Amniotic epithelial cell (primary cell): ENCODE measurements around the gene RBFA.
A peak's percentile ranks its signal among the peaks of the same experiment; 100 is the strongest.
"Not testable (repeated sequence)": the region's sequence is repeated elsewhere in the genome, so short reads cannot be mapped to it uniquely, and the experiment has no call there.

Experiments used
- DNase-seq: peaks from one replicate; pipeline ENCODE4 v3.0.0-alpha.2; 2010; ENCODE audit warnings: low read depth

Gene RBFA, protein sequence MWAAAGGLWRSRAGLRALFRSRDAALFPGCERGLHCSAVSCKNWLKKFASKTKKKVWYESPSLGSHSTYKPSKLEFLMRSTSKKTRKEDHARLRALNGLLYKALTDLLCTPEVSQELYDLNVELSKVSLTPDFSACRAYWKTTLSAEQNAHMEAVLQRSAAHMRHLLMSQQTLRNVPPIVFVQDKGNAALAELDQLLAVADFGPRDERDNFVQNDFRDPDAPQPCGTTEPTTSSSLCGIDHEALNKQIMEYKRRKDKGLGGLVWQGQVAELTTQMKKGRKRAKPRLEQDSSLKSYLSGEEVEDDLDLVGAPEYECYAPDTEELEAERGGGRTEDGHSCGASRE

DNA sequence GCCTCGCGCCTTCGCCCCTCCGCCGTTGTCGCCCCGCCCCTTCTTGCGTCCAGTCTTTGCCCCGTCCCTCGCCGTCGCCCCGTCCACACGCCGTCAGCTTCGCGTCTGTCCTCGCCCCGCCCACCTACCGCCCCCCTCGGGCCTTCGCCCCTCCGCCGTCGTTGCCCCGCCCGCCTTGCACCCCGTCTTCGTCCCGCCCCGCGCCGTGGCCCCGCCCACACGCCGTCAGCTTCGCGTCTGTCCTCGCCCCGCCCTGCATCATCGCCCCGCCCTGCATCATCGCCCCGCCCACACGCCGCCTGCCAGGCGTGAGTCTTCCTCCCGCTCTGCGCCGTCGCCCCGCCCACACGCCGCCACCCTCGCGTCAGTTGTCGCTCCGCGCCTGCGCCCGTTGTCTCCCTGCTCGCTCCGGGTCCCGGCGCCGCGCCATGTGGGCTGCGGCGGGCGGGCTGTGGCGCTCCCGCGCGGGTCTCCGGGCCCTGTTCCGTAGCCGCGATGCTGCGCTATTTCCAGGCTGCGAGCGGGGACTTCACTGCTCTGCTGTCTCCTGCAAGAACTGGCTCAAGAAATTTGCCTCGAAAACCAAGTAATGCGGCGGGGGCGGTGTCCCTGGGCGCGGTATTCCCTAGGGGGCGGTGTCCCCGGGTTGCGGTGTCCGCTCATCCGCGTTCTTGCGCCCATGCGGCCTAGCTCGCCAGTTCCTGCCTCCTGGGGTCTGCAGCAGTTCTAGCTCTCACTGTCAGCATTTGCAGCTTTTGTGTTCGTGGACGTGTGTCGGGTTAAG is at the start of gene RBFA:
Gene RBFA (plus strand): TSS at position 367 of the 784 bp plus-strand sequence. CDS start 62 bp downstream, at position 429.
- no peak for DNase-seq

DNA sequence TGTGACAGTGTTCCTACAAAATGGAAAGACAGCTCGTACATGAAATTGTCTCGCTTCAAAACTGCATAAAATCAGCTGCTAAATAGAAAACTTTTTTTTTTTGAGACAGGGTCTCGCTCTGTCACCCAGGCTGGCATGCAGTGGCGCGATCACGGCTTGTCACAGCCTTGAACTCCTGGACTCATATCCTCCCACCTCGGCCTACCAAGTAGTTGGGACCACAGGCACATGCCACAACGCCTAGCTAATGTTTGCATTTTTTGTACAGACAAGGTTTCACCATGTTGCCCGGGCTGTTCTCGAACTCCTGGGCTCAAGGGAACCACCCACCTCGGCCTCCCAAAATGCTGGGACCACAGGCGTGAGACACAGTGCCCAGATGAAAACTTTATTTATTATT is 49.1 kb upstream of the RBFA start:
- no peak for DNase-seq

DNA sequence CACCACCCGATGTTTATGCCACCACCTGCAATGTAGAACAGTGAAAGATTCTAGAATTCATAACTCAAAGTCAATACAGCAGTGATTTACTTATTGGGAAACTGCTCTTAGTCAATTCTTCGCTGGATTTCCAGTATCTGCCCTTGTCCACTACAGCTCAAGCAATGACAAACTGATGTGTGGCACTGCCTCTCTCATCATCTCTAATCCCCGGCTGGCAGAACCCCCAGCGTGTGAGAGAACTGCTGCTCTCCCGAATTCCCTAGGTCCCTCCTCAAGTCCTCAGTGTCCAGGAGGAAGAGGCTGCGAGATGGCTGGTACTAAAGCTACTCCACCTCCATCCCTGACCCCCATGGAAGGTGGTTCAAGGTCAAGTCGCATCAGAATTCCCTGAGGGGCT is 47.5 kb upstream of the RBFA start:
- no peak for DNase-seq

DNA sequence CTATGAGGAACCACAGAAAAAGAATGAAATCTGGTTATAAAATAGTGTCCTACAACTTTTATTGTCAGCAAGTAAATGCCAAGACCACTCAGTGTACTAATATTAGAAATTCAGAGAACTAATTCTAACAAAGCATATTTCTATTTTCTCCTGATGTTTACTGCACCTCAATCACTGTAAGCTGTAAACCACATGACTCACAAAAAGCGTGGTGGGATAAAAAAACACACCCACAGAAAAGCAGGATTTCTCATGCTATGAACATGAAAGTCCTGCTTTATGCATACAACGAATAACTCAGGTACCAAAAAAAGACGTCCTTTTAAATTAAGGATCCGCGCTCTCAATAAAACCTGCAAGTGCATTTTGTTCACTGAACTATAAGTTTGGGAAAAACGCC is 46.7 kb upstream of the RBFA start:
- DNase-seq: peak; percentile 42

DNA sequence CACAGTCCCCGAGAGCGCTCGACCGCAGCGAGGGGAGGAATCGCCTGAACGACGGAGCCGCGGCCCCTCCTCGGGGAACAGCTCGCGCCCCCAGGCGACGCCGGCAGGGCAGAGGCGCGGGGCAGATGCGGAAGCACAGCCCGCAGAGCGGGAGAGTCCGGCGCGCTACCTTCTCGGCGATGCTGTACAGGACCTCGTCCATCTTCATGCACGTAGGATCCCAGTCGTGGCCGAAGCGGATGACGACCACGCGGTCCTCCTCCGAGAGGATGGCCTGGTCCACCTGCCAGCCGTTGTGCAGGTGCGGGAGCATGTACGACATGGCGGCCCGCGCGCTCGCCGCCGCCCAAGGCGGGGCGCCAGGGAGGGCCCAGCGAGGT is 46.2 kb upstream of the RBFA start:
- DNase-seq: no peak

DNA sequence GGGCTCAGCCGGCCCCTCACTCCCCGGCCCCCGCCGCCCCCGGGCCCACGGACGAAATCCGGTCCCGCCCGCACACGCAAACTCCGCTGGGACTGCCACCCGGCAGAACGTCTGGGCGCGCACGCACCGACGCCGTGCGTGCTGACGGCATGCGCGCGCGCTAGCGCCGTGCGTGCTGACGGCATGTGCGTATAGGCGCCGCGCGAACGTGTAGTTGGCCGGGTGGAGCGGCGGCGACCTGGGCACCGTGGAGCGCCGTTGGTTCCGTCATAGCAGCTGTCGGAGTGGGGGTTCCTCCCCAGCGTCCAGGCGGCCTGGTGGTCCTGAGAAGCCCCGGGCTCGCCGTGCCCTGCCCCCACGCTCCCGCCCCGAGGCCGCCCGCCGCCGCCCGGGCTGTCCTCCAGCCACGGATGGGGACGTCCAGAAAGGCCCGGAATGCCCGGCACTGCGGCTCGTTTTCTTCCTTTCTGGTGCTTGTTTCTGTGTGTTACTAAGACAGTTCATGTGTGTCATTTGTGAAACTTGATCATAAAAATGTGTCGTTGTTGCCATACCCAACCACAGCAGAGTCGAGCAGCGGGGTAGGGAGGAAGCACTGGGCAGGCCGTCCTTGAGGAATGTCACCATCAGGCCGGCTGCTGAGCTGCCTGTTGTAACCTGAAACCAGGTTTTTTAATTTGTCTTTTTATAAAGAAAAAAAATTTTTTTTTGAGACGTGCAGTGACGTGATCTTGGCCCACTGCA is 45.6 kb upstream of the RBFA start, which contains the start of gene TXNL4A:
Gene TXNL4A (minus strand): TSS at position 113 of the 744 bp plus-strand sequence. CDS start 171 bp downstream, outside the sequence.
- peak; percentile 83 for DNase-seq

DNA sequence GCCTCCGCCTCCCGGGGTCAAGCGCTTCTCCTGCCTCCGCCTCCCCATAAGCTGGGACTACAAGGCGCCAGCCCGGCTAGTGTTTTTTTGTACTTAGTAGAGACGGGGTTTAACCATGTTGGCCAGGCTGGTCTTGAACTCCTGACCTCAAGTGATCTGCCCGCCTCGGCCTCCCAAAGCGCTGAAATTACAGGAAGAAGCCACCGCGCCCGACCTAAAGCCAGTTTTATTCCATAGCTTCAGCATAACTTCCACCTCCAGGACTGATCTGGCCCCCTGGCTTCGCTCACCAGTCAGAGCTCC is 45.1 kb upstream of the RBFA start:
- DNase-seq: no peak

DNA sequence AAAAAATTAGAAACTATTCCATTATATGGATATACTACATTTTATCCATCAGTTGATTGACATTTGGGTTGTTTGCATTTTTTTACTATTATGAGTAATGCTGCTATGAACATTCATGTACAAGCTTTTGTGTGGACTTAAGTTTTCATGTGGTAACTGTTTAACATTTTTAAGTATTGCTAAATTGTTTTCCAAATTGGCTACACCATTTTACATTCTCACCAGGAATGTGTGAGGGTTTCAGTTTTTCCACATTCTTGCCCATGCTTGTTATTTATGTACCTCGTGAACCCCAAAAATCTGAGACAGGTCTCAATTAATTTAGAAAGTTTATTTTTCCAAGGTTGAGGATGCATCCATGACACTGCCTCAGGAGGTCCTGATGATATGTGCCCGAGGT is 42.7 kb upstream of the RBFA start:
- DNase-seq: no peak

DNA sequence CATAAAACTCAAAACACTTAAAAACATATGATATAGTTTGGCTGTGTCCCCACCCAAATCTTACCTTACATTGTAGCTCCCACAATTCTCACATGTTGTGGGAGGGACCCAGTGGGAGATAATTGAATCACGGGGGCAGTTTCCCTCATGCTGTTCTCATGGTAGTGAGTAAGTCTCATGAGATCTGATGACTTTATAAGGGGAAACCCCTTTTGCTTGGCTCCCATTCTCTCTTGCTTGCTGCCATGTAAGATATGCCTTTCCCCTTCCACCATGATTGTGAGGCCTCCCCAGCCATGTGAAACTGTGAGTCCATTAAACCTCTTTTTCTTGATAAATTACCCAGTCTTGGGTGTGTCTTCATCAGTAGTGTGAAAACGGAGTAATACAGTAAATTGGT is 34.5 kb upstream of the RBFA start:
- DNase-seq: not testable (repeated sequence)

DNA sequence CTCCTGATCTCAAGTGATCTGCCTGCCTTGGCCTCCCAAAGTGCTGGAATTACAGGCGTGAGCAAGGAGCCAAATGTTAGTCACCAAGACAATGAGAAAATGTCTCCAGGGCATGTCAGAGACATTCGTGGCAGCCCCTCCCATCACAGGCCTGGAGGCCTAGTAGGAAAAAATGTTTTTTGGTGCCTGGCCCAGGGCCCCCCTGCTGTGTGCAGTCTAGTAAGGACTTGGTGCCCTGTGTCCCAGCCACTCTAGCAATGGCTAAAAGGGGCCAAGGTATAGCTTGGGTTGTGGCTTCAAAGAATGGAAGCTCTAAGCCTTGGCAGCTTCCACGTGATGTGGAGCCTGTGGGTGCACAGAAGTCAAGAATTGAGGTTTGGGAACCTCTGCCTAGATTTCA is 33.4 kb upstream of the RBFA start:
- DNase-seq: no peak

DNA sequence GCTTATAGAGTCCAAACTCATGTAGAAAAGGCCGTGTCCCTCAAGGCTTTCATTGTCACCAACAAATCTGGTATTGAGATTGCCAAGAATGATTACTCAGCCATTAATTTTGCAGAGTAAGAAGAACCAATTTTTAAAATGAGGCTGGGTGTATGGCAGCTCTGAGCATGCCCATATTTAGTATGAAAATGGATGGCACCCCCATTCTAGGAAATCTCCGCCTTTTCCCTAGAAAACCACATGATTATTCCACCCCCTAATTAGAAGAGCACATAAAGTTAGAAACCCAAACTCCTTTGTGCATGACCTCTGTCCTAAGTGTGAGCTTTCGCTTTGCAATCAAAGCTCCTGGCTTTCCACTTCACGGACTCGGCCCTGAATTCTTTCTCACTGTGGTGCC is 31.8 kb upstream of the RBFA start:
- no peak for DNase-seq

DNA sequence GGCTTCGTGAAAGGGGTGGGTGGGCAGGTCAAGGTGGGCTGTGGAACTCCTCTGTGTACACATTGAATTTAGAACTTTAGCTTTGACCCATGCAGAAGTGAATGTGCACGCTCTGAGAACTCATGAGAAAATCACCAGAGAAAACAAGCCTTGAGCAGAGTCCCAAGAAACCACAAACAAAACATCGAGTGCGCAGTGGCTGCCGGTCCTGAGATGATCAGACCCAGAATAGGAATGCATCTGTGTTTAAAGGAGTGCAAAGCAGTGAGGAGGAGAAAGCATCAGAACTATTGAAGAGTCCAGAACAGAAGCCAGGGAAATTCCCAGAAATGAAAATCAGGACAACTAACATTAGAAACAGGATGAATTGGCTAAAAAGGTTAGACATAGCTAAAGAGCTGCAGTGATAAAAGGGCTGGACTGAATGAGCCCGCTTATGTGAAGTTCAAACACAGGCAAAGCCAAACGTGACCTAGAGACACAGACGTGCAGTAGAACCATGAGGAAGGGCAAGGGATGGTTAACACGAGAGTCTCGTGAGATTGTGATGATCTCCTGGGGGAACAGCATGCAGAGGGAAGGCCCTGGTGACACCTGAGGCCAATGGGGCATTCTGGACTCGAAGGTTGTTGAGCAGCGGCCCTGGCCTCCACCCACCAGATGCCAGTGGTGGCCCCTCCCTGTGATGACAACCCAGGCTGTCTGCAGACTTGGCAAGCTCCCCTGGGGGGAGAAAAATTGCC is 29.5 kb upstream of the RBFA start:
- no peak for DNase-seq

DNA sequence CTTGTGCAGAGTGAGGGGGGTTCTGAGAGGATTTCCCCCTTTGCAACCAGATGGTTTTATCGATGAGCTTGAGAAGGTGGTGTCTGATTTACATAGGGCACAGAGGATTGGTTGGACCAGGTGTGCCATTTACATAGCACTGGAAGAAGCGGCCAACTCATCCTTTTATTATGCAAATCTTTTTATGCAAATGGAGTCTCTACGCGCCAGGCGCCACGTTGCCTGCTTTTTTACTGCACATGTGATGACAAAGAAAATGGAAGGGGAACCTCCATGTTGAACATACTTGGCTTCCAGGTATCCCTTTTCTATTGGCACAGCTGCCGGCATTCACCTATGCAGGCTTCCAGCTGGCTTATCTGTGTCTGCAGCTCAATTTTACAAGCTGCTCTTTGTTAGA is 27.5 kb upstream of the RBFA start:
- no peak for DNase-seq

DNA sequence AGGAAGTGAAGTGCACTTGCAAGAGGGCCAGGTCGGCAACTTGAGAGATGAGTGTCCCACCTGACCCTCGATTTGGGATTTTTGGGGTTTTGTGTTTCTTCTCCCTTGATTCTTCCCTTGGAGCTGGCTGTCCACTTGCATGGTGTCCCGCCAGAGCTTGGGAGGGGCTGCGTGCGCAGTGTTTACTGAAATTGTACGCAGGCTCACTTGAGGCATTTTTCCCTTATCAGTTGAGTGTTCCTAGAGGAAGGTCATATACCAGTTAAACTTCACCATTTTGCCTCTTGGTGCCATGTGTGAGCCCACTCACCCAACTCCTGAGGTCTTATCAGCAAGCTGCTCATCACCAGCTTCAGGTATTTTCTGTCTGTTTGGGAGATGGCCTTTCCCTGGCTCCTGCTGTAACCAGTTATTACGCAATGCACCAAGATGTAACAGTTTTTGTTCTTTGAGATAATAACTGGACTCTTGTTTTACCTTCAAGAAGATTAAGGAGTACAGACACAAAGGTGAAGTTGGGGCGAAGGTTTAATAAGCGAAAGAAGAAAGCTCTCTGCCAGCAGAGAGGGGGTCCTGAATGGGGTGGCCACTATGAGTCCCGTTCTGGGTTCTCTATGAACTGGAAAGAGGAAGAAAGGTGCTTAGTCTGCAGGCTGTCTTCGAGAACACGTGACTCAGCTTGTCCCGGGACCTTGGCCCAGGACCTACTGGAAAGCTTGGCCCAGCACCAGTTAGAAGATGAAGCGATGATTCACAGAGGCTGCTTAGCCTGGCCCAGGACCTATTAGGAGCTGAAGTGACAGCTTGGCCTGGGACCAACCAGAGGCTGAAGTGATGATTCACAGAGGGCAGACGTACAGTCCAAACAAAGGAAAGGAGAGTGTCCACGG is 24.3 kb upstream of the RBFA start:
- DNase-seq: peak; percentile 94

DNA sequence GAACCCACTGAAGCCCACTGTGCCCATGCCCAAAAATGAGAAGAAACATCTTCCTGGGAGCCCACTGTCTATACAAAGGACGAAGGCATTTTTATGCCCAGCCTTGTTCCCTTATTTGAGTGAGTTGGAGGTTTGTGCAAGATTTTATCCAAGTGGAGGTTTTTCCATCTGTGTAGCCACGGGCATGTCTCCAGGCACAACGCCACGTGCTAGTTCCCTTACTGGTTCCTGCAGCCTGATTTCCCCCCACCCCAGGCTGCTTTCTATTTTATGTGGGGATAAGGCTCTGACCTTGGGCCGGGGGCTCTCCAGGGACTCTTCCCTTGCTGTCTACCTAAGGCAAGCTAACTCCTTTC is 23.7 kb upstream of the RBFA start:
- no peak for DNase-seq

DNA sequence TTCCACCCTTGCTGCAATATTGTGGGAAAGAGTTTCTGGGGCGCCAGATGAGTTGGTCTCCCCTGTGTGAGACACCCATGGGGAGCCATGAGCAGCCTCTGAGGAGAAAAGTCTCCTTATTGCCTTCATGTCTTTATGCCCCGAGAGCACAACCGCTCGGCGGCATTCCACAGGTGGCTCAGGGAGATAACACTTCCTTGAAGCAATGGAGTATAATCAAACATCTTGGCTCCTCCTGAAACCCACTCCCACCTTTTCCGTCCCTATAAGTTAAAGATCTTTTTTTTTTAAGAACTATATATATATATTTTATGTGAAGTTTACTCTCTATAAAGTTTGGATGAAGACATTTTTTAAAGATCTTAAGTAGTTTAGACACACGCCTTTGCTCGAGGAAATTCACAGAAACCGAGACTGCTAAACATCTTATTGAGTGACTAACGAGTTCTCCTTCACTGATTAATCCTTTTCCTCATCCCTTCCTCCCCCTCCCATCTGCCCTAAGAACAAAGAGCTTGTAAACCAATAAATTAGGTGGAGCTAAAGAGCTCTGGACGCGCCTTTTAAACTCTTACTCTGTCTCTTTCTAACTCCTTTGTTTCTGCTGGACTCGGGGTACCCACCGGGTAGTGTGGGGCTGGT is 22.6 kb upstream of the RBFA start:
- not testable (repeated sequence) for DNase-seq

DNA sequence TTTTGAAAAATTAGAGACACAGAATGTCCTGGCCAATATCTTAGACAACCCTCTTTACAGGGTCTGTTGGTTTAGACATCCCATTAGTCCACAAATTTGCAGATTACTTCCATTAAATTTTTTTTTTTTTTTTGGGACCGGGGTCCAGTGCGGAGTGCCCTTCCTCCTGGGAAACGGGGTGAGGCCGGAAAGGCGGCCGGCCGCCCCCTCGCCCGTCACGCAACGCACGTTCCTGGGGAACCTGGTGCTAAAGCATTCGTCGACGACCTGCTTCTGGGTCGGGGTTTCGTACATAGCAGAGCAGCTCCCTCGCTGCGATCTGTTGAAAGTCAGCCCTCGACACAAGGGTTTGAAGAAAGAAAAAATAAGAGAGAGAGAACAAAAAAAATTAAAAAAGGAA is 21.5 kb upstream of the RBFA start:
- DNase-seq: no peak

DNA sequence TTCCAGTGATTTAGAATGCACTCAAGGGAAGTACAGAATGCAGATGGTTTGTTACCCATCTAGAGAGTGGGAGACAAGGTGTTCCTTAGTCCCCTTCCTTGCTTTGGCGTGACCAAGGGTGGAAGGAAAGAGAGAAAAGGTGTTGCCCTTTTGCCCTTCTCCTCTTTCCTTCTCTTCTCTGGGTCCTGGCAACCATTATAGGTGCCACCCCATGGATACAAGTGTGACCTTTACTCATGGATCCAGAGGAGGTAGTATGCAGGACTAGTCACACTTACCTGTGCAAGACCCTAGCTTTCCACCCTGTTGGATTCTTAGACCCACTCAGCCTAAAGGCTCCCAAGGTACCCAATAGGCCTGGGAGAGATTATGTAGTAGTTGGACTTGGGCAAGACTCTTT is 11.6 kb upstream of the RBFA start:
- DNase-seq: peak; percentile 47

DNA sequence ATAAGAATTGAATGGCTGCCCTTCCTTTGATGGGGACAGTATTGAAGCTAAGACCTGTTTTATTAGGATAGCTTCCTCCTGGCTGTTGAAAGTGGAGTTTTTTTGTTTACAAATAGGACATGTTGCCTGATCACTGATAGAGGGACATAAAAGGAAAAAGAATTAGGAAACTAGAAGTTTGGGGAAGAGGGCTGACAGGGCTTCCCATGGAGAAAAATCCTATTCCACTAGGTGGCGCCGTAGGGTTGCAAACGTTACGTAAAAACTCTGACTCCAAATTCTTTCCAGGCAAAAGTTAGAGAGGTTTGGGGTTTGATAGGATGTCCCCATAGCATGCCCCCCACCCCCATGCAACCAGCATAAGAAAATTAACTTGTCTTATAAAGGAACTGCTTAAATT is 11.1 kb upstream of the RBFA start:
- DNase-seq: no peak

DNA sequence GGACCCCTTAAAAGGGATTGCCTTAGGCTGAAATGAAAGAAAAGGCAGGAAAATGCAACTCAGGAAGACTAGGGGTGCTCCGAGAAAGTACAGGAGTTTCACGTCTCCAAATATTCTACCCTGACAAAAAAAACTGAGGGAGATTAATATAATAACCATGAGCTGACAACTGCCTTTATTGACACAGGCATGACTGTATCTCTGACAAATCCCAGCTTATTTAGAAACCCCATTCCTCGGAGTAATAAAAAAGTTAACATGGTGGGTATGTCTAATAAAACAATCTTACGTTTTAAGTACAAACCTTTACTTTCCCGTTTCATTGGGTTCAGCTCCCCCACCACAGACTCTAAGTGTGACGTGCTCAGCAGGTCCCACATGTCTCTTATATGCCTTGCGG is 7.9 kb upstream of the RBFA start:
- DNase-seq: no peak

DNA sequence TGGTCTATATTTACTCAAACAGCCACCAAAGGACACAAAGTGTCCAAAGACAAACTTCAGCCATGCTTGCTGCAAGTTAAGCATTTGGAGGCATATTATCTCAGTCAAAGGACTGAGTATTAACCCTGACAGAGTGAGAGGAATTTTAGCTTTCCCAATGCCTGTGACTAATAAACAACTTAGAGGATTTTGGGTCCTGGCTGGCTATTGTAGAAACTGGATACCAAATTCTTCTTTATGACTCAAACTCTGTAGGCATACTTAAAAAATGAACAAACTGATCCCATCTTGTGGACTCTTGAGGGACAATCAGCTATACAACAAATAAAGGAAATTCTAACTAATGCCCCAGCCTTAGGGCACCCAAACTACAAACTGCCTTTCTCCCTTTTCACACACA is 6.5 kb upstream of the RBFA start:
- DNase-seq: peak; percentile 46
